OCI-LY7 (cell line): ENCODE results near the gene PSAP.

Experiments
- EZH2phosphoT487 ChIP-seq: fragments of 200-600 bp; sonication (generic); IDR thresholded peaks from 2 replicates; pipeline ENCODE4 v1.6.1; 2018; ENCODE audit warnings: low read depth, borderline replicate concordance, mild to moderate bottlenecking, mixed run types, antibody characterized with exemption, low read length, moderate library complexity, mixed read lengths
- TF ChIP-seq, protein P1 (sequence below): fragments of 200-600 bp; sonication (generic); conservative IDR thresholded peaks from 2 replicates; pipeline ENCODE4 v1.5.1; 2014; ENCODE audit warnings: mild to moderate bottlenecking, antibody characterized with exemption, low read length, moderate library complexity, mixed read lengths

DNA sequence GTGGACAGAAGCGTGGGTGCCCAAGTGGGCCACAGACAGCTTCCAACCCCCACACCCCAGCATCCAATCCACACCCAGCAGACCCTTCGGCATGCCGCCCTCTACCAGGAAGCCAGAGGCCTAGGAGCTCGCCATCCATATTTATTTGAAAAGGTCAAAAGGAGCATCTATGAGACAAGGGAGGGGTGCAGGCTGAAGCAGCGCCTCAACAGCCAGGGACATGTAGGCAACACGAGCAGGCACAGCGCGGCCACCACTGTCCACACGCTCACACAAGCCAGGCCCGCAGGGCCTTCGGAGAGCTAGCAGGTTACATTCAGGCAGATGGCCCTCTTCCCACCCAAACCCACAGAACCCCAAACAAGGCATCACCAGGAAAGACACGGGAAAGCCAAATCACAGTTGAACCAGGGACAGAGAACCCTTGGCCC, 34.6 kb downstream of the PSAP start:
- TF ChIP-seq, protein P1, sequence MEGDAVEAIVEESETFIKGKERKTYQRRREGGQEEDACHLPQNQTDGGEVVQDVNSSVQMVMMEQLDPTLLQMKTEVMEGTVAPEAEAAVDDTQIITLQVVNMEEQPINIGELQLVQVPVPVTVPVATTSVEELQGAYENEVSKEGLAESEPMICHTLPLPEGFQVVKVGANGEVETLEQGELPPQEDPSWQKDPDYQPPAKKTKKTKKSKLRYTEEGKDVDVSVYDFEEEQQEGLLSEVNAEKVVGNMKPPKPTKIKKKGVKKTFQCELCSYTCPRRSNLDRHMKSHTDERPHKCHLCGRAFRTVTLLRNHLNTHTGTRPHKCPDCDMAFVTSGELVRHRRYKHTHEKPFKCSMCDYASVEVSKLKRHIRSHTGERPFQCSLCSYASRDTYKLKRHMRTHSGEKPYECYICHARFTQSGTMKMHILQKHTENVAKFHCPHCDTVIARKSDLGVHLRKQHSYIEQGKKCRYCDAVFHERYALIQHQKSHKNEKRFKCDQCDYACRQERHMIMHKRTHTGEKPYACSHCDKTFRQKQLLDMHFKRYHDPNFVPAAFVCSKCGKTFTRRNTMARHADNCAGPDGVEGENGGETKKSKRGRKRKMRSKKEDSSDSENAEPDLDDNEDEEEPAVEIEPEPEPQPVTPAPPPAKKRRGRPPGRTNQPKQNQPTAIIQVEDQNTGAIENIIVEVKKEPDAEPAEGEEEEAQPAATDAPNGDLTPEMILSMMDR, result no peak
- no peak for TF ChIP-seq EZH2phosphoT487
